Nephron (organoid): Measurements from ENCODE around the gene ZNF358.

Experiments used
- H3K27ac Mint-ChIP-seq, 3 experiments: 2 replicates each; pipeline ENCODE4 v1.8.0; 2020; ENCODE audit warnings: mixed read lengths in 3 of 3, mild to moderate bottlenecking in 2 of 3, moderate library complexity in 1 of 3
- H3K27me3 Mint-ChIP-seq: 2 replicates; pipeline ENCODE4 v1.8.0; 2021; ENCODE audit warnings: low read depth, mild to moderate bottlenecking, moderate library complexity, mixed read lengths
- H3K36me3 Mint-ChIP-seq: 2 replicates; pipeline ENCODE4 v1.8.0; 2020; ENCODE audit warnings: low read depth, mixed read lengths
- H3K4me1 Mint-ChIP-seq: 2 replicates; pipeline ENCODE4 v1.8.0; 2020; ENCODE audit warnings: mixed read lengths
- H3K4me3 Mint-ChIP-seq, 3 experiments: 2 replicates each; pipeline ENCODE4 v1.8.0; 2020; ENCODE audit warnings: mild to moderate bottlenecking in 3 of 3, mixed read lengths in 3 of 3, moderate library complexity in 2 of 3
- H3K9me3 Mint-ChIP-seq: 2 replicates; pipeline ENCODE4 v1.8.0; 2020; ENCODE audit warnings: mixed read lengths
- CTCF ChIP-seq, 3 experiments: fragments of 200-600 bp; sonication (generic); IDR thresholded peaks; one replicate each; pipeline ENCODE4 v1.5.0; 2021; ENCODE audit warnings: antibody characterized with exemption in 3 of 3; ENCODE audit not compliant: unreplicated experiment in 3 of 3

ZNF358 gene

GRCh38 chr19:7478173-7478842 lies 37.6 kb upstream of the ZNF358 start:
- peaks cover 17% of the 10 kb centered on the region for H3K4me1 Mint-ChIP-seq
- no peak overlapping the region for H3K4me3 Mint-ChIP-seq
- H3K9me3 Mint-ChIP-seq: no peaks in the 10 kb centered on the region
- no peak for TF ChIP-seq CTCF (IDR thresholded peaks at IDR 0.05; ENCODE audit: unreplicated experiment in 3 of 3)
- H3K27ac Mint-ChIP-seq: no peak overlapping the region
- no peaks in the 10 kb centered on the region for H3K36me3 Mint-ChIP-seq
- no peaks in the 10 kb centered on the region for H3K27me3 Mint-ChIP-seq

- no peaks in the 10 kb centered on the region for H3K36me3 Mint-ChIP-seq
- no peak overlapping the region for H3K27ac Mint-ChIP-seq
- no peaks in the 10 kb centered on the region for H3K27me3 Mint-ChIP-seq
- peaks cover 20% of the 10 kb centered on the region for H3K4me1 Mint-ChIP-seq
- no peak for TF ChIP-seq CTCF (IDR thresholded peaks at IDR 0.05; ENCODE audit: unreplicated experiment in 3 of 3)
- H3K4me3 Mint-ChIP-seq: no peak overlapping the region
- no peaks in the 10 kb centered on the region for H3K9me3 Mint-ChIP-seq
These were observed 37.1 kb upstream of the ZNF358 start for GRCh38 chr19:7478843-7479227.

GRCh38 chr19:7480222-7480969 lies 35.5 kb upstream of the ZNF358 start:
- Mint-ChIP-seq H3K4me1 (peaks cover 20% of the 10 kb centered on the region), H3K27me3 (no peaks in the 10 kb centered on the region), H3K4me3 (peak overlapping the region in 2 of 3 experiments; percentile 9 to 32), H3K27ac (peak overlapping the region; percentile 84 to 89 (median 88)), H3K36me3 (no peaks in the 10 kb centered on the region), H3K9me3 (no peaks in the 10 kb centered on the region)
- no peak for TF ChIP-seq CTCF (IDR thresholded peaks at IDR 0.05; ENCODE audit: unreplicated experiment in 3 of 3)

- Mint-ChIP-seq H3K4me3 (no peak overlapping the region), H3K4me1 (peaks cover 20% of the 10 kb centered on the region), H3K27me3 (no peaks in the 10 kb centered on the region), H3K27ac (peak overlapping the region in 2 of 3 experiments; percentile 84 to 89), H3K9me3 (no peaks in the 10 kb centered on the region), H3K36me3 (no peaks in the 10 kb centered on the region)
- TF ChIP-seq CTCF (IDR thresholded peaks at IDR 0.05; ENCODE audit: unreplicated experiment in 3 of 3): no peak
These were observed 35.0 kb upstream of the ZNF358 start for GRCh38 chr19:7480970-7481255.

- Mint-ChIP-seq H3K4me1 (peaks cover 20% of the 10 kb centered on the region), H3K27ac (peak overlapping the region in 2 of 3 experiments; percentile 39 to 81)
These were observed 33.1 kb upstream of the ZNF358 start for GRCh38 chr19:7482584-7483439.

More at GRCh38 chr19:7482584-7483439, 33.1 kb upstream of the ZNF358 start:
- no peaks in the 10 kb centered on the region for H3K36me3 Mint-ChIP-seq
- no peak for TF ChIP-seq CTCF (IDR thresholded peaks at IDR 0.05; ENCODE audit: unreplicated experiment in 3 of 3)
- no peaks in the 10 kb centered on the region for H3K27me3 Mint-ChIP-seq
- no peaks in the 10 kb centered on the region for H3K9me3 Mint-ChIP-seq
- peak overlapping the region in 1 of 3 experiments; percentile 50 for H3K4me3 Mint-ChIP-seq
